SH-SY5Y (cell line): ENCODE measurements around the gene RBM39.

Experiments
- GATA2 ChIP-seq: IDR thresholded peaks from 2 replicates; pipeline ENCODE4 v1.6.1; 2011; ENCODE audit warnings: mild to moderate bottlenecking, low read depth, low read length
- GATA3 ChIP-seq: IDR thresholded peaks from 2 replicates; pipeline ENCODE4 v1.6.1; 2011; ENCODE audit warnings: low read depth, mild to moderate bottlenecking, low read length, moderate library complexity

DNA sequence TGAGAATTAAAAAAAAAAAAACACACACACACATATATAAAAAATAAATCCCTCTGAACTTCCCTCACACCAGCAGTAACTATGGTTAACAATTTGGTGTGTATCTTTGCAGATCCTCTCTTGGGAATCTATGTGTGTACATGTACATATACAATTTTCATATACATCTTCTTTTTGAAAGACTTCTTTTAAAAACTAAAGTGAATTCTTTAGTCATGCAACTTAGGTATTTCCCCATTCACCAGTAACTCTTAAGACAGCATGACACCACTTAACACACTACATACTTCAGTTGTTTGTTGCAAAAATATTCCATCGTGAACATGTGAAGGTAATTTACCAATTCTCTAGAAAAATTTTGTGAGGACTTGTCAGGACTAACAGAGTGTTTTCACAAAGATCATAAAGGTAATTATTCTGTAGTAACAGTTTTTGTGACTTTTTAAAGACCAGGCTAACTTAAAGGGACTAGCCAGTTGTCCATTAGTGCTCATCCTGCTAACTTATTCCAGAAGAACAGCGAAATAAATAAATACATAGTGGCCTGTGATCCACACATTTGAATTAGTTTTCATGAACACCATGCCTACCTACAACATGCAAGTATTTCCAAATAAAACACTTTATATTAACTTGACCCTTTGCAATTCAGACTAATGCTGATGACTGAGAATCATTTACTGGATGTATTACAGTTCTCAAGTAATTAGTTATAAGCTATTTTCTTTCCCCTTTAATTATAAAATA lies 12.1 kb downstream of the RBM39 start:
- TF ChIP-seq GATA2, result no peak
- TF ChIP-seq GATA3, result no peak
